GM12872 (cell line): Measurements from ENCODE around the gene PPP1R9A.

Experiments
- CTCF ChIP-seq: IDR thresholded peaks from 3 replicates; pipeline ENCODE4 v1.5.1; 2011; ENCODE audit warnings: low read depth, mild to moderate bottlenecking, low read length, moderate library complexity; ENCODE audit not compliant: insufficient read depth

The PPP1R9A gene

GRCh38 chr7:95219721-95220120 lies 312.3 kb downstream of the PPP1R9A start:
- TF ChIP-seq CTCF, result no peak

GRCh38 chr7:95220328-95220727 lies 312.9 kb downstream of the PPP1R9A start:
- TF ChIP-seq CTCF, result no peak

- no peak for TF ChIP-seq CTCF
Observed at GRCh38 chr7:95225301-95225700, 317.9 kb downstream of the PPP1R9A start.

GRCh38 chr7:95229301-95229700 lies 321.9 kb downstream of the PPP1R9A start:
- TF ChIP-seq CTCF, result no peak

GRCh38 chr7:95238252-95238943 lies 331.0 kb downstream of the PPP1R9A start:
- TF ChIP-seq CTCF, result no peak

- no peak for TF ChIP-seq CTCF
Observed at GRCh38 chr7:95240921-95241320, 333.5 kb downstream of the PPP1R9A start.

- TF ChIP-seq CTCF, result no peak
Observed at GRCh38 chr7:95242266-95242665, 334.9 kb downstream of the PPP1R9A start.
